NCI-H69 (cell line): Measurements from ENCODE around the gene FAIM2.

Experiments
- DNase-seq: peaks from one replicate; lab custom pipeline; 2025; lab: John Stamatoyannopoulos, UW

FAIM2 gene

GRCh38 chr12:49917788-49918173, 14.1 kb upstream of the FAIM2 start:
- DNase-seq: no peak

GRCh38 chr12:49917166-49917787, 13.6 kb upstream of the FAIM2 start:
- no peak for DNase-seq

GRCh38 chr12:49916129-49916919, 12.6 kb upstream of the FAIM2 start:
- DNase-seq: peak; percentile 20

GRCh38 chr12:49912345-49913255, 8.9 kb upstream of the FAIM2 start:
- DNase-seq: no peak

- no peak for DNase-seq
Observed at GRCh38 chr12:49911213-49911605, 7.5 kb upstream of the FAIM2 start.

GRCh38 chr12:49910331-49911212, 6.9 kb upstream of the FAIM2 start:
- DNase-seq: peak; percentile 21

- DNase-seq: peak; percentile 58
Observed at GRCh38 chr12:49909826-49910225, 6.1 kb upstream of the FAIM2 start.

GRCh38 chr12:49909356-49909755, 5.7 kb upstream of the FAIM2 start:
- no peak for DNase-seq

- no peak for DNase-seq
Observed at GRCh38 chr12:49907352-49907751, 3.7 kb upstream of the FAIM2 start.

- no peak for DNase-seq
Observed at GRCh38 chr12:49905718-49906314, 2.1 kb upstream of the FAIM2 start.

- DNase-seq: no peak
Observed at GRCh38 chr12:49904601-49905000, 901 bp upstream of the FAIM2 start.

GRCh38 chr12:49903351-49903699, 375 bp downstream of the FAIM2 start:
- no peak for DNase-seq

- DNase-seq: peak; percentile 17
Observed at GRCh38 chr12:49902399-49903350, 1.0 kb downstream of the FAIM2 start.

- DNase-seq: no peak
Observed at GRCh38 chr12:49901986-49902385, 1.7 kb downstream of the FAIM2 start.

- no peak for DNase-seq
Observed at GRCh38 chr12:49901026-49901425, 2.7 kb downstream of the FAIM2 start.

- no peak for DNase-seq
Observed at GRCh38 chr12:49900371-49900770, 3.3 kb downstream of the FAIM2 start.

GRCh38 chr12:49899921-49900320, 3.8 kb downstream of the FAIM2 start:
- no peak for DNase-seq

GRCh38 chr12:49899286-49899843, 4.3 kb downstream of the FAIM2 start:
- DNase-seq: no peak

GRCh38 chr12:49897276-49897675, 6.4 kb downstream of the FAIM2 start:
- no peak for DNase-seq

- no peak for DNase-seq
Observed at GRCh38 chr12:49895773-49896172, 7.9 kb downstream of the FAIM2 start.
